Tongue (tissue), 2 donors: ENCODE measurements around the gene PRRG3. TPM values are rescaled to one million over a fixed set of nuclear protein-coding genes. Genes with fewer than 3 reads are reported as not detected.

Experiments used
- DNase-seq: peaks from one replicate; pipeline ENCODE4 v3.0.0-alpha.2; 2015
- total RNA-seq: library from RNA; depleted of rRNA; stranded (reverse); fragments of >200 nt; gene quantifications from one replicate; pipeline ENCODE4 v1.2.3, GENCODE V29; 2014

Gene PRRG3
- total RNA-seq, 1 donor from 2014 or later, result 13.2 TPM

DNA sequence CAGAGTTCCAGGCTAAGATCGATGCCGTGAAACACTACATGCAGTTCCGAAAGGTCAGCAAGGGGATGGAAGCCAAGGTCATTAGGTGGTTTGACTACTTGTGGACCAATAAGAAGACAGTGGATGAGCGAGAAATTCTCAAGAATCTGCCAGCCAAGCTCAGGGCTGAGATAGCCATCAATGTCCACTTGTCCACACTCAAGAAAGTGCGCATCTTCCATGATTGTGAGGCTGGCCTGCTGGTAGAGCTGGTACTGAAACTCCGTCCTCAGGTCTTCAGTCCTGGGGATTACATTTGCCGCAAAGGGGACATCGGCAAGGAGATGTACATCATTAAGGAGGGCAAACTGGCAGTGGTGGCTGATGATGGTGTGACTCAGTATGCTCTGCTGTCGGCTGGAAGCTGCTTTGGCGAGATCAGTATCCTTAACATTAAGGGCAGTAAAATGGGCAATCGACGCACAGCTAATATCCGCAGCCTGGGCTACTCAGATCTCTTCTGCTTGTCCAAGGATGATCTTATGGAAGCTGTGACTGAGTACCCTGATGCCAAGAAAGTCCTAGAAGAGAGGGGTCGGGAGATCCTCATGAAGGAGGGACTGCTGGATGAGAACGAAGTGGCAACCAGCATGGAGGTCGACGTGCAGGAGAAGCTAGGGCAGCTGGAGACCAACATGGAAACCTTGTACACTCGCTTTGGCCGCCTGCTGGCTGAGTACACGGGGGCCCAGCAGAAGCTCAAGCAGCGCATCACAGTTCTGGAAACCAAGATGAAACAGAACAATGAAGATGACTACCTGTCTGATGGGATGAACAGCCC is 48.6 kb downstream of the PRRG3 start:
- no peak for DNase-seq

DNA sequence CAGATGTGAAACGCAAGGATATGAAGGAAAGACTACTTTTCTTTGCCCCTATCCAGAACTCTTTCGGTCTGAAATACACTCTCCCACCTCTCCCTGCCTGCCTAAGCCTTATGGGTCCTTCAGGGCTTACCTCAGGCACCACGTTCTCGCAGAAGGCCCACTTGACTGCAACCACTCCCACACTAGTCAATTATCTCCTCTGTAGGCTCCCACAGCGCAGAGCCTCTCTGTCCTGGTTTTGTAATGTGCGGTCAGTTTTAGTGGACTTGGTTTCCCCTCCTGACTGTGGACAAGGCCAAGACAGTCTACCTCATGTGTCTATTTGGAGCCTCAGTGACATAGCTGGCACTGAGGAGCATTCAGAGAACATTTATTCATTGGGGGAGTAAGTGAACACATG is 50.4 kb downstream of the PRRG3 start:
- DNase-seq, result no peak

DNA sequence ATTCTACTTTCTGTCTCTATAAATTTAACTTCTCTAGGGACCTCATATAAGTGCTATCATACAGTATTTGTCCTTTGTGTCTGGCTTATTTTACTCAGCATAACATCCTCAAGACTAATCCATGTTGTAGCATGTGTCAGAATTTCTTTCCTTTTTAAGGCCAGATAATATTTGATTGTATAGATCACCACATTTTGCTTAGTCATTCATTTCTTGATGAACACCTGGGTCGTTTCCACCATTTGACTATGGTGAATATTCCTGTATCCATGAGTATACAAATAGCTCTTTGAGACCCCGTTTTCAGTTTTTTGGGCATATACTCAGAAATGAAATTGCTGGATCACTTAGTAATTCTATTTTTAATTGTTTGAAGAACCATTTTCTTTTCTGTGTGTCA is 51.2 kb downstream of the PRRG3 start:
- no peak for DNase-seq

DNA sequence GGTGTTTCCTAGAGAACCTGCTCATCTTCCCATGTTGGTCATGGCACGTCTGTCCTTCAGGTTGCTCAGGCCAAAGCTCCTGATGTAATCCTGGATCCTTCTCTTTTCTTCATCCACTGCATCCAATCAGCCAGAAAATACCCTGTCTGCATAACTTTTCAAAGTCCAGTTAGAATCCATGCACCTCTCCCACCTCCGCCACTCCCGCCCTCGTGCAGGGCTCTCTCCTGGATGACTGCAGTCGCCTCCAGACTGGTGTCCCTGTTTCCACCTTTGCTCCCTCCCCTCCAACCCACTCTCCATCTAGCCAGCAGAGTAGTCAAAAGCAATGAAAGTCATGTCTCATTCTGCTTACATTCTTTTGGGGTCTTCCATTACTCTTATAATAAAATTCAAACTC is 55.3 kb downstream of the PRRG3 start:
- no peak for DNase-seq

DNA sequence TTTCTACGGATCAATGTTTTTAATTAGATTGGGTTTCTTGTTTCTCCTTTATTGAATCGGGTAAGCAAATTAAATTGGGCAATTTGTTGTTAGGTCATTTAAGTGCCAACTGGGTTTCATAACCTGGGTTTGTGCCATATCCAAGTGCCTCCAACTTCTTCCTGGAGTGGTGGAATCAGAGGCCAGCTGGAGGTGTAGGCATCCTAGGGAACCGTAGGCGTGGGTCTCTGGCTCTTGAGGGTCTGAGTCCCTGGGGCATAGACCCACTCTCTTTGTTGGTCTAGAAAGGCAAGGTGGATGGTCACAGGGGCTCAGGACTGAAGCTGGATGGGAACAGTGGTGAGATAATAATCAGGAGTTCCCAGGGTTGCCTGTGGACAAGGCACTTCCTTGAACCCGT is 57.6 kb downstream of the PRRG3 start:
- no peak for DNase-seq

DNA sequence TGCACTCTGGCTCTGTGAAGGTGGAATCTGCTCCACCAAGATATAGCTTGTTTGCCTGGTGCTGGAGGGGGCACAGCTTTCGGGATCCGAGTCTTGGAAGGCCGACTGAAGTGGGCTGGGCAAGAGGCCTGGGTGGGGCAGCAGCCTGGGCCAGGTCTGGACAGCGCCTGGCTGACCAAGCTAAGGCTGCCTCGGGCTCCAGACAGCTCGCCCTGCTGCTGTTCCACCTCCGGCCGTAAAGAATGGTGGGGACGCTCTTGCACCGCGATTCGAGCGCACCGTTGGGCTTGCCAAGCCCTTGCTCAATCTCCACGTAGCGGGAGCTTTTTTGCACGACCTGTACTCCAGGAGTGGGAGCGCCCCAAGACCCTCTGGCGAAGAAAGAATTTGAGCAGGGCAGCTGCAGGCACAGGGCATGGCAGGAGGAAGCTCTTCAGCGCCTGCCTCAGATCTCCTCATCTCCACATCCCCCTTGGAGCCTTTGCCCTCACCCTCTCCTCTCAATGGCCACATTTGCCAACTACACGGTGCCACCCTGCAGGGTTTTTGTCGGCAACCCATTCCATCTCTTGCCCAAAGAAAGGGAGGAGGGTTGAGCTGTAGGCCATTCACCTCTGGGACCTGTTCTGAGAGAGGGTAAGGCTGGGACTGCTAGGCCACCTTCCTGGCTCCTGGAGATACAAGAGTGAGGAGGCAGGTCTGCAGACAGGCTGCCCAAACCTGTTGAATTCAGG is 58.2 kb downstream of the PRRG3 start:
- peak; percentile 75 for DNase-seq

DNA sequence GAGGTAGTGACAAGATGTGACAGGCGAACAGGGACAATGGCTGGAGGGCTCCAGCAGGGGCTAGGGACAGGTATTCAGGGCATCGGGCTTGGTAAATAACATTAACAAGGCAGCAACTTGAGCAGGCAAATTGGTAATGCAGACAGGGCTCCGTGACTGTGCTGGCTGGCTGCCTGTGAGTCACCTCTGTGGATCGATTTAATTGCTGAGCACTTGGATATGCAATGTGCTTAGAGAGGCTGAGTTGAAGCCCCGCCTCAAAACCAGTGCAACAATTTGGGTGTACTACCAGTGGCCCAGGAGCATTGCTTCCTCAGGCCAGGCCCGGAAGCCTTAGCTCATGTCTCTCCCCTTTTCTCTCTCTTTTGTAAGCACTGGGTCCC is 58.8 kb downstream of the PRRG3 start:
- peak; percentile 15 for DNase-seq

DNA sequence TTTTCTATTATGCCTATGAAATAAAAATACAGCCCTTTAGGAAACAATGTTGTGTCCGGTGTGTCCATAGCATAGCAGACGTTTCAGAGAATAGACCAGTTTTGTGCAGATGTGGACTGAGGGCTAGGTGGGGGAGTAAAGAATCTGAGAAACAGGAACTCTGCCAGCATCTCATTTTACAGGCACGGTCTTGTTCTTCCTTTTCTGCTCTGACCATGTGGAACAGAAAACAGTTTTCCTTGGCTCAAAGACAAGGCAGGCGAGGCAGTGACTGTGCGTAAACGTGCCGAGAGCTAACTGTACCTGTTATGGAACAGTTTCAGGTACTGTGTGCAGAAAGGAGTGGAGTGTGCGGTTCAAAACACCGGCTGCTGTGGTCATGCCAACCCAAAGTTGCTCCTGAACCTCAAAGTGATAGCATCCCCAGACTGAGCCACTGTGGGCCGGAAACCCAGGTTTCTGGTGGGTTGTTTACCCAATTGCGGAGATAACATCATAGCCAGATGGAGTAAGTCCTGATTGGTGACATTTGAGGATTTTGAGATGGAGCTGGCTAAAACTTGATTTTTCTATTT is 59.5 kb downstream of the PRRG3 start:
- peak; percentile 76 for DNase-seq

Other genes with a start within 250 kb of the PRRG3 start
- gene PASD1, start 131.8 kb upstream of the PRRG3 start, total RNA-seq, result not detected
- gene FATE1, start 20.6 kb downstream of the PRRG3 start, total RNA-seq, result 0.51 TPM
- gene CNGA2, start 39.3 kb downstream of the PRRG3 start, total RNA-seq, result not detected
- gene MAGEA4, start 217.4 kb downstream of the PRRG3 start, total RNA-seq, result not detected